ENCODE results near the gene ARHGEF10L. TPM values are rescaled to one million over a fixed set of nuclear protein-coding genes. Genes with fewer than 3 reads are reported as not detected.

Gene ARHGEF10L
- total RNA-seq, 3 donors from 2014 or later (not counting 1 experiment from before 2014, with no cell fraction given), result 0.70 to 1.7 (median 0.94) TPM

DNA sequence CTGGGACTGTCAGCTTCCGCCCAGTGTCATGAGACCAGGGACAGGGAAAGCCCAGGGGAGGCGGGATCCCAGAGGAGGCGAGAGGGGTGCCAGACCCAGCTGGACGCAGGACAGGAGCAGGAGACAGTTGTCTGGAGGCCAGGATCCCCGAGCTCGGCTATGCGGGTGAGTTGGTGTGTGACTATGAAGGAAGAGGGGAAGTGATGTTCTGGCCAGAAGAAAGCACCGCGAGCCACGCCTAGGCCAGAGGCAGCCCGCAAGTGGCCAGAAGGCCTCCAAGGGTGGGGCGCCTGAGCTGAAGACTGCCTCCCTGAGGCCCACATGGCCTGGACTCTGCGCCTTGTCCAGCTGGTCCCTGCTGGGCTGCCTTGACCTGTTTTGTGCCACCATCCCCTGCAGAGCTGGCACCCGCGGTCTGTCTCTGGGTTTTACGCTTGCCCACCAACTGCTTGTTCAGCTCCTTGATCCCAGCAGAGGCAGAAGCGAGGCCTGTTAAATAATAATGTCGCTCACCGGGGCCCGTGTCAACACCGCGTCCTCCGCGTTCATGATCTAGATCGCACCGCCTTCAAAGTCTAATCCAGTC is 130.5 kb downstream of the ARHGEF10L start:
- Mint-ChIP-seq H3K36me3 (no peaks in the 10 kb centered on the region), H3K27ac (no peak overlapping the region), H3K27me3 (ENCODE audit: low read depth in 2 of 2) (no peaks in the 10 kb centered on the region), H3K9me3 (no peaks in the 10 kb centered on the region), H3K4me1 (no peaks in the 10 kb centered on the region), H3K4me3 (no peak overlapping the region)
- Histone ChIP-seq H3K27ac (ENCODE audit: low read length) (no peak overlapping the region), H3K4me3 (ENCODE audit: low read length) (no peak overlapping the region), H3K9me3 (ENCODE audit: control insufficient read depth, insufficient read depth, low read length) (no peaks in the 10 kb centered on the region), H3K27me3 (ENCODE audit: control insufficient read depth, insufficient read depth, low read length) (no peaks in the 10 kb centered on the region), H3K4me1 (ENCODE audit: control insufficient read depth, insufficient read depth, low read length) (no peaks in the 10 kb centered on the region), H3K36me3 (ENCODE audit: control insufficient read depth, insufficient read depth, low read length) (no peaks in the 10 kb centered on the region)
- intact Hi-C loops (cut with micrococcal nuclease), result no loop called here
- ATAC-seq (no peak), DNase-seq (no peak)
- TF ChIP-seq, protein P1, sequence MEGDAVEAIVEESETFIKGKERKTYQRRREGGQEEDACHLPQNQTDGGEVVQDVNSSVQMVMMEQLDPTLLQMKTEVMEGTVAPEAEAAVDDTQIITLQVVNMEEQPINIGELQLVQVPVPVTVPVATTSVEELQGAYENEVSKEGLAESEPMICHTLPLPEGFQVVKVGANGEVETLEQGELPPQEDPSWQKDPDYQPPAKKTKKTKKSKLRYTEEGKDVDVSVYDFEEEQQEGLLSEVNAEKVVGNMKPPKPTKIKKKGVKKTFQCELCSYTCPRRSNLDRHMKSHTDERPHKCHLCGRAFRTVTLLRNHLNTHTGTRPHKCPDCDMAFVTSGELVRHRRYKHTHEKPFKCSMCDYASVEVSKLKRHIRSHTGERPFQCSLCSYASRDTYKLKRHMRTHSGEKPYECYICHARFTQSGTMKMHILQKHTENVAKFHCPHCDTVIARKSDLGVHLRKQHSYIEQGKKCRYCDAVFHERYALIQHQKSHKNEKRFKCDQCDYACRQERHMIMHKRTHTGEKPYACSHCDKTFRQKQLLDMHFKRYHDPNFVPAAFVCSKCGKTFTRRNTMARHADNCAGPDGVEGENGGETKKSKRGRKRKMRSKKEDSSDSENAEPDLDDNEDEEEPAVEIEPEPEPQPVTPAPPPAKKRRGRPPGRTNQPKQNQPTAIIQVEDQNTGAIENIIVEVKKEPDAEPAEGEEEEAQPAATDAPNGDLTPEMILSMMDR (IDR thresholded peaks at IDR 0.05), result no peak
- WGBS (ENCODE audit: insufficient coverage), result 85% methylated on average over 26 of the region's 26 CpGs

DNA sequence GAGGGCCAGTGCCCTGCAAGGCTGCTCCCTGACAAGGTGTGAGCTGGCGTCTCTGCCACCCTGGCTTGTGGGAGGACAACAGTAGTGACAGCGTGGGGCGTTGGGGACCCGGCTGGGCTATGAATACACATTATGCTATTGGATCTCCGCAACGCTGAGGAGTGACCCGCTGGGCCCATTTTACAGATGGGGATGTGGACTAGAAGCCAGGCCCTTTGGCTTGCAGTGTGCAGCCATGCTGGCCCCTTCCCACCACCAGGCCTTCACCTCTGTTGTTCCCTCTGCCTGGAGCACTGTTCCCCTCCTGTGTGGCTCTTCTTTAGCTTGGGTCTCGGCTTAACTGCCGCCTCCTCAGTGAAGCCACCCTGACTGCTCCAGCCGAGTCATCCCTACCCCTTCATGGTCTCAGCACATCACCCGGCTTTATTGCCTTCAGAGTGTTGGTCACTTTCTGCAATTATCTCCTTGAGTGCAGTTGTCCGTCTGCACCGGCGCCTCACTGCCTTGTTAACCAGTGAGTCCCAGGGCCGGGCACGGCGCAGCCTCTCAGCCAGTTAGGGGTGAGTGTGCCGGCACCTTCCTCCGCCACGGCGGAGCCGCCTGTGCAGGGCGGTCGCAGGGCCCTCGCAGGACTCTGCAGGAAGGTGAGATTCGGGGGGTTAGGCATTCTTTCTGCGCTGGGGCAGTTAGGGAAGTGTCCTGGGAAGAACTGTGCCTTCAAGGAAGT is 131.3 kb downstream of the ARHGEF10L start:
- peaks cover 0 to 5% of the 10 kb centered on the region in 2 donors for H3K4me1 Mint-ChIP-seq
- intact Hi-C loops (cut with micrococcal nuclease), result no loop called here
- no peak overlapping the region for H3K4me3 Mint-ChIP-seq
- 91% methylated on average over 27 of the region's 27 CpGs for WGBS (ENCODE audit: insufficient coverage)
- H3K36me3 Mint-ChIP-seq, result no peaks in the 10 kb centered on the region
- DNase-seq, result no peak
- H3K27me3 Mint-ChIP-seq (ENCODE audit: low read depth in 2 of 2), result no peaks in the 10 kb centered on the region
- TF ChIP-seq, protein P1 (IDR thresholded peaks at IDR 0.05), result no peak
- Histone ChIP-seq H3K27me3 (ENCODE audit: control insufficient read depth, insufficient read depth, low read length) (no peaks in the 10 kb centered on the region), H3K4me3 (ENCODE audit: low read length) (no peak overlapping the region), H3K4me1 (ENCODE audit: control insufficient read depth, insufficient read depth, low read length) (no peaks in the 10 kb centered on the region), H3K27ac (ENCODE audit: low read length) (no peak overlapping the region), H3K36me3 (ENCODE audit: control insufficient read depth, insufficient read depth, low read length) (no peaks in the 10 kb centered on the region), H3K9me3 (ENCODE audit: control insufficient read depth, insufficient read depth, low read length) (no peaks in the 10 kb centered on the region)
- no peak overlapping the region for H3K27ac Mint-ChIP-seq
- no peak for ATAC-seq
- no peaks in the 10 kb centered on the region for H3K9me3 Mint-ChIP-seq

DNA sequence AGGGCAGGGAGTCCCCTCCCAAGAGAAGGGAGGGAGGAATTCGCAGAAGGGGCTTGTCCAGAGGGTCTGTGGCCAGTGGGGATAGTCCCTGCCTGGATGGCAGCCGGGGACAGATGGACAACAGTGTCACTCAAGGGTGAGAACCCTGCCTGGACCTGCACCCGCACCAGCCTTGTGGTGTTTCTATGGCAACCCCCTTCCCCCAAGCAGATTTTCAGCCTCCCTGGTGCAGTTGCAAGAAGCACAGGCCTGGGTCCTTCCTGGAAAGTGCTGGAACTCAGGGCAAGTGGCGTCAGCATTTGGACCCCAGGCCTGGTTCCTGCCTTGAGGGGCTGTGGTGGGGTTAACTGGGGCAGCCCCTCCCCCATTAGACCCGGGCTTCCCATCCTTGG is 131.8 kb downstream of the ARHGEF10L start:
- no peaks in the 10 kb centered on the region for H3K27me3 Mint-ChIP-seq (ENCODE audit: low read depth in 2 of 2)
- Histone ChIP-seq H3K9me3 (ENCODE audit: control insufficient read depth, insufficient read depth, low read length) (no peaks in the 10 kb centered on the region), H3K27ac (ENCODE audit: low read length) (no peak overlapping the region), H3K4me3 (ENCODE audit: low read length) (no peak overlapping the region), H3K4me1 (ENCODE audit: control insufficient read depth, insufficient read depth, low read length) (no peaks in the 10 kb centered on the region), H3K36me3 (ENCODE audit: control insufficient read depth, insufficient read depth, low read length) (no peaks in the 10 kb centered on the region), H3K27me3 (ENCODE audit: control insufficient read depth, insufficient read depth, low read length) (no peaks in the 10 kb centered on the region)
- no peak overlapping the region for H3K27ac Mint-ChIP-seq
- intact Hi-C loops (cut with micrococcal nuclease), result no loop called here
- H3K36me3 Mint-ChIP-seq, result no peaks in the 10 kb centered on the region
- no peak for ATAC-seq
- H3K9me3 Mint-ChIP-seq, result no peaks in the 10 kb centered on the region
- DNase-seq, result no peak
- peaks cover 0 to 5% of the 10 kb centered on the region in 2 donors for H3K4me1 Mint-ChIP-seq
- WGBS (ENCODE audit: insufficient coverage), result 79% methylated on average over 4 of the region's 5 CpGs
- H3K4me3 Mint-ChIP-seq, result no peak overlapping the region
- TF ChIP-seq, protein P1 (IDR thresholded peaks at IDR 0.05), result no peak
